Mucosa of gallbladder (tissue), 1 donor: ENCODE measurements around the gene PERCC1. TPM values are rescaled to one million over a fixed set of nuclear protein-coding genes. Genes with fewer than 3 reads are reported as not detected.
"Not testable (repeated sequence)": the region's sequence is repeated elsewhere in the genome, so short reads cannot be mapped to it uniquely, and the experiment has no call there.

ENCODE experiments used
- DNase-seq: peaks from one replicate; pipeline ENCODE4 v3.0.0-alpha.2; 2020; ENCODE audit warnings: low spot score
- total RNA-seq: library from RNA; stranded (reverse); gene quantifications from one replicate; pipeline ENCODE4 v1.2.1, GENCODE V29; 2021
- donor health status: DM: no; HTN: no; CAD: no.

PERCC1 gene
- total RNA-seq, 1 donor from 2014 or later: not detected

DNA sequence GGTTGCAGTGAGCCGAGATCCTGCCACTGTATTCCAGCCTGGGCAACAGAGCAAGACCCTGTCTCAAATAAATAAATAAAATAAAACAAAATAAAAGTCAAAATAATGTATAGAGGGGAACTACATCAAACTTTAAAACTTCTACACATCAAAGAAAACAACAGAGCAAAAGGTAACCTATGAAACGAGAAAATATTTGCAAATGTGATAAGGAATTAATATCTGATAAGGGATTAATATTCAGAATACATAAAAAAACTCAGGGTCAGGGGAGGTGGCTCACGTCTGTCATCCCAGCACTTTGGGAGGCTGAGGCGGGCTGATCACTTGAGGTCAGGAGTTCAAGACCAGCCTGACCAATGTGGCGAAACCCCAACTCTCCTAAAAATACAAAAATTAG lies 38.3 kb downstream of the PERCC1 start:
- DNase-seq: not testable (repeated sequence)

DNA sequence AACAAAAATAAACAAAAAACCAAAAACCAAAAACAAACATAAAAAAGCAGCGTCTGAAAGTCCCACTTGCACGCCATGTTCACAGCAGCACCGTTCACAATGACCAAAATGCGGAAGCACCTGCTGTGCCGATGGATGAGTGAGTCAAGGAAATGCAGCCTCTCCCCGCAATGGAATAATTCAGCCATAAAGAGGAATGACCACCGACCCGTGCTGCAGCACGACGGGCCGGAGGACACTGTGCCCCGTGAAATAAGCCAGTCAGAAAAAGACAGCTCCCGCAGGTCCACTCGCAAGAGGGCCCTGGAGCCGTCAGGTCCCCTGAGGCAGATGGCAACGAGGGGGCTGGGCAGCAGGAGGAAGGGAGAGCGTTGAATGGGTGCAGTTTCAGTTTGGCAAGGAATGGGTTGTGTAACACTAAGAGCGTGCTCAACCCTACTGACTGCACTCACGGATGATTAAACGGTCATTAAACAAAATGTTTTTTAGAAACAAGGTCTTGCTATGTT lies 38.9 kb downstream of the PERCC1 start:
- DNase-seq: no peak

DNA sequence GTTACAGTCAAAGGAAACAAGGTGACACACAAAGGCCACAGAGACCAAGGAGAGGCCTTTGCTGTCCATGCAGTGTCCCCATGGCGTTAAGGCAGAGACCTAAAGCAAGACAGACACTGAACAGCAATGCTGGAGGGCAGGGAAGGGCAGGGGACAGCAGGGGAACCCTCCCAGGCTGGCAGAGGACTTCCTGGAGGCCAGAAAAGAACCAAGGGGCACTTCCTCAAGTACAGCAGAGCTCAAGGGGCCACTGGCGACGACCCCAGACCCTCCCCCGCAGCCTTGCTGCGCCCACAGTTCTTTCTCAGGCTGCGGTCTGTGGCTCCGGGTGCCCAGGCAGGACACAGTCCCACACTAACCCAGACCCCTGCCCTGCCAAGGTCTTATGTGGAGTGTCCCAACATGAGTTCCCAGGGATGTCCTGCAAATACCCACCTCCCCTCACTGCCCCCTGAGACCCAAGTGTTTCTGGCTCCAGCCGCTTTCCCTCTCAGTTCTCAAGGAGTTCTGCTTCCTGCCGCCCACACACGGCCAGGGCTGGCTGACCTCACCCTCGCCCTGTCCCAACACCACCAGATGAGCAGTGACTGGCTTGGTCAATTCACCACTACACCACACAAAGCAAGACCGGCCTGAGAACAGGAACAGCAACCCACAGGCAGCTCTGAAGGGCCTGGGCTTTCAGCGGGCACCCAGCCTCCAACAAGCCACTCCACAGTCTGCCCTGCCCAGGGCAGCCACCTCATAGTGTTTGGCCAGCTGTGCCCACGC lies 39.8 kb downstream of the PERCC1 start:
- no peak for DNase-seq

DNA sequence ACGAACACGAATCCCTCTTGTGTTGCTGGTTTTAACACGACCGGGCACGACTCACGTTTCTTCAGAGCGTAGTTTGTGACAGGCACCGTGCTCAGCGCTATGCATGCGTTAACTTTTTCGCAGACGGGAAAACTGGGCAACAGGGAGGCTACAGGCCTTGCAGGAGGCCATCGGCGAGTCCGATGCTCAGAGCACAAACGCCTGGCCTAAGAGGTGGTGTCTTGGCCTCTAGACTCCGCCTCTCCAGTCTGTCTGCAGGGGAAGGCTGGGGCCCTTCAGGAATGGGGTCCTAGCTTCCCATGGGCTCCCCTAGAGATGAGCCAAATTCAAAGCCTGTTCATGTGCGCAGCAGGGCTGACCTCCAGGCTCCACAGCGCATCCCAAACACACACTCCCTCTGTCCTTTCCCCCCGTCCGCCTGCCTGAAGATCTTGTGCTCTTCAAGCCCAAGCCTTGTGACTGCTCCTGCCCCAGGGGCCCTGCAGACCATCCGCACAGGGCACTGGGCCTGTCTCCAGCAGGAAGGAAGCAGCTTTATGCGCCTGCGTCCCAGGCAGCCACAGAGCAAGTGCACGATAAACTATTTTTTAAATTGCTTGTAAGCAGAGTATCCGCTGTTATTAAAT lies 40.8 kb downstream of the PERCC1 start:
- no peak for DNase-seq

DNA sequence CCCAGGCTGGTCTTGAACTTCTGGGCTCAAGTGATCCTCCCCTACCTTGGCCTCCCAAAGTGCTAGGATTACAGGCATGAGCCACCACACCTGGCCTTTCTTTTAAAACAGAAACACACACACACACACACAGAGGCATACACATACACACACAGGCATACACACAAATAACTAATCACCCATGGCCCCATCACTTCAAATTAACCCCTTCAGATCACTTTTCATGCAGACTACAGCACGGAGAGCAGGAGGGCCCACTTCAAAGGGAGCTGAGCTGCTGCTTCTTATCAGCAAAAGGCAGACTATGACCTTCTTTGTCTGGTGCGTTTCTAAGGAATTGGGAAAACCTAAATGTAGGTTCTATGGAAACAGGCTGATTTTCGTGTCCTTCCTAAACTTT lies 42.1 kb downstream of the PERCC1 start:
- DNase-seq: no peak

DNA sequence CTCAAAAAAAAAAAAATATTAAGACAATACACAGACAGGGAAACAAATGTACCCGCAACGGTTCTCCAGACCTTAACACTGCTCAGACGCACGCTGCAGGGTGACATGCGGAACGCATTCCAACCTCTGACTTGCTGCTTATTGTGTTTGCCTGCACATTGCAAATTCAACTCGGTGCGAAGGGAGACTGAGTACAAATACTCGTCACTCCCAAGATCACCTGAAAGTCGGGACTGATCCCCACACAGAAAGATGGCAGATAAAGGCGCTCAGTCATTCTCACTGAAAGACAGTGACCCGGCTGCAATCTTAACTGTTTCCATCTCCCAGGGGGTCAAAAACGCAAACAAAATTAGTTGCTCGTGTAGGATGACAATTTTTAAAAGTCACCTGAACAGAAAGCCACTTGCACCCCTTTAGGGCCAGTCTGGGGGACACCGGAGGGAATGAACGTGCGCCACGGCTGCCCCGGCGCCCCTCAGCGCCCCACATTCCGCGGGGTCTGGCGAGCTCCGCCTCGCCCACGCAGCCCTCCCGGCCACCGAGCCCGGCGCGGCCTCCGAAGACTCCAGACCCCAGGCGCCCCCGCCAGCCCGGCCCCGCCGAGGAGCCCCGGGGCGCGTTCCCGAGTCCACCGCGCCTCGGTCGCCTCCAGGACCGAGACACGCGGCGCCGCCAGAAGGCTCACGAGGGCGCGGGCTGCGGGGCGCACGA lies 43.4 kb downstream of the PERCC1 start:
- no peak for DNase-seq

DNA sequence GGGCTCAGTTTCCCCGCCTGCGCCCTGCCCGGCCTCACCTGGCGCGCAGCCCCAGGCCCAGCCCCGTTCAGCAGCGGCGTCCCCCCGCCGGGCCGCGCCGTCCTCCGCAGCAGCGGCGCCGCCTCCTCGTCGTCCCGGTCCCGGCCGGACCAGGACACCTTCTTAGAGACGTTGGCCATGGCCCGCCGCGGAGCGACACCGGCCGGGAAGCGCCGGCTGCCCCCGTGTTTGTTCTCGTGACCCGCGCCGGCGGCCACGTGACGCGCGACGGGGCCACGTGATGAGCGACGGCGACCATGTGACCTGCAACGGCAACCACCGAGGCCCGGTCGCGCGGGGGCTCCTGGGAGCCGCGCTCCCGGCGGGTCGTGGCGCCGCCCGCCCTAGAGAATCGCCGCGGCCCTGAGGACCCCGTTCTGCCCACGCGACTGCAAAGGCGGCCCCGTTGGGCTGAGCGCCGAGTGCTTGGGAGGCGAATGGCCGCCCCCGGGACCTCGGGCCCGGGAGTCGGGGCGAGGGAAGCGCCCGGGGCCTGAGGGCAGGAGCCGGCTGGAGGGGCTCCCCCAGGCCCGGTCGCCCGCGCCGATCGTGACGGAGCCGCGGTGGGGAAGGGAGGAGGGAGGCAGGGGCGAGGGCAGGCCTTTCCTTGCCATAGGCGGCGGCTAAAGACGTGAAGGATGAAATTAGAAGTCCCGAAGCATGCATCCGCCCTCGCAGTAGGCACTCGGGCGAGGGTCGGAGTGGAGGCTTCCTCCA lies 44.1 kb downstream of the PERCC1 start, which contains the start of gene CLCN7:
Gene CLCN7, minus strand, starts transcription at position 233 of the 756 bp plus-strand sequence. Its CDS starts 54 bp downstream, at position 179.
- peak; percentile 93 for DNase-seq

DNA sequence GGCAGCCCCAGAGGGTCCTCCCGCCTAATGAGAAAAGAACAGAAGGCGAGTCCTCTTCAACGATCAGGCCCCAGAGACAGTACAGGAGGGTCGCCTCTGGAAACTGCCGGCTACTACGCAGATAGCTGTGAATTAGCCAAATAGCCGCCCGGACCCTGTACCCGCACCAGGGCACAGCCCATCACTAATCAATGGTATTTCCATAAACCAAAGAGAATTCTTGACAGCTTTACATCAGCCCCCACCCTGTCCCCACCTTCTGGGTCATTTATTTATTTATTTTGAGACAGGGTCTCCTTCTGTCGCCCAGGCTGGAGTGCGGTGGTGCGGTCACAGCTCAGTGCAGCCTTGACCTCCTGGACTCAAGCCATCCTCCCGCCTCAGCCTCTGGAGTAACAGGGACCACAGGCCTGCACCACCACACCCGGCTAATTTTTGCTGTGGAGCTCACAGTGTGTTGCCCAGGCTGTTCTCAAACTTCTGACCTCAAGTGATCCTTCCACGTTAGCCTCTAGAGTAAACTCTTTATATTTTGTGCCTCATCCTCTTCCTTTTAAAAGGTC lies 44.8 kb downstream of the PERCC1 start:
- no peak for DNase-seq

DNA sequence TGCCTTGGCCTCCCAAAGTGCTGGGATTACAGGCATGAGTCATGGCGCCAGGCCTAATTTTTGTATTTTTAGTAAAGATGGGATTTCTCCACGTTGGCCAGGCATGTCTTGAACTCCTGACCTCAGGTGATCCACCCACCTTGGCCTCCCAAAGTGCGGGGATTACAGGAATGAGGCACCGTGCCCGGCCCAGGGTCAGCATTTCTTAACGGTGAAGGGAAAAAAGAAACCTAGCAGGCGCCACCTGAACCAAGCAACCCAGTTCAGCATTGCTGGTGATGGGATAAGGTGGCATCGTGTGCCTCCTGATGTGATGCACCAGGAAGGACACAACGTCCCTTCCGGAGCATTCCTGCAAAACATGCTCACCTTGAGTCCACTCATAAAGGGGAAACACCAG lies 46.2 kb downstream of the PERCC1 start:
- no peak for DNase-seq

DNA sequence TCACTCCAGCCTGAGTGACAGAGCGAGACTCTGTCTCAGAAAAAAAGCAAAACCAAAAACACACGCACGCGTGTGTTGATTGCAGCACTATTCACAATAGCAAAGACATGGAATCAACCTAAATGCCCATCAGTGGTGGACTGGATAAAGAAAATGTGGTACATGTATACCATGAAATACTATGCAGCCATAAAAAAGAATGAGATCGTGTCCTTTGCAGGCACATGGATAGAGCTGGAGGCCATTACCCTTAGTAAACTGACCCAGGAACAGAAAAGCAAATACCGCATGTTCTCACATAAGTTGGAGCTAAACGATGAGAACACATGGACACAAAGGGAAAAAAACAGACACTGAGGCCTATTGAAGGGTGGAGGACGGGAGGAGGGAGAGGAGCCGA lies 48.1 kb downstream of the PERCC1 start:
- not testable (repeated sequence) for DNase-seq

DNA sequence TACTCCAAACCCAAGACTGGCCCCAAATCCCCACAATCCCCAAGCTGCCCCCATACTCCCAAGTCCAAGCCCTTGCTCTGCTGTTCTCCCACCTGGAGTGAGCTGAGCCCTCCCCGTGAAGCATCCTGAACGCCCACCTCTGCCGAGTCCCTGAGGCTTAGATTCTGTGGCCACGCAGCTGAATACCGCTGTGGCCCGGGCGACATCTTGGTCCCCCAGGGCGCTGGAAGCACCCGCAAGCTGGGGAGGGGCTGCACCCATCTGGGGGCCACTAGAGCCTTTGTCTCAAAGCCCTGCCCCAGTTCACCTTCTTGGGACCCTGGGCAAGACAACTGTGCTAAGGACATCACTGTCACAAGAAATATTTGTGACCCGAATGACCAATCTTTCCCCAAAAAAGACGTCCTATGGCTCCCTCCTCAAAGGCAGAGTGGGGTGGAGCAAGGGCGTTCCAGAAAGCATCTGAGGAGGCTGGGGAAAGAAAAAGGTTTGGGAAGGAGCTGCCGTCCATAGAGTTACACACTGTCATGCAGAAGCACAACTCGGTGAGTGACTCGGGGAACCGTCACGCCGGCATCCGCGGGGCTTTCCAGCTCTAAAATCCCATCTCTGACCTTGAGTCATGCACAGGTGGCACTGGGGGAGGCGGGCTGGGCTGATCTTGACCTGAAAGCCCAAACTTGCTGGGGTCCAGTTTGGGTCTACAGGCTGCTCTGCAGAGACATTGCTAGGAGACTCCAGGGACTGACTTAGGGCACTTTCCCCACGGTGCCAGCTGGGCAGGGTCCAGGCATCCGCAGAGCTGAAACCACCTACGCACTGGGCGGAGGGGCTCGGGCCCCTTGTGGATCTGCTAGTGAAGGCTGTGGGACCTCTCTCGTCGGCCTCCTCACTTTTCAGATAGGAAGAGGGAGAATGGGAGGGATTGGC lies 51.3 kb downstream of the PERCC1 start:
- no peak for DNase-seq

Other genes starting within 250 kb of the PERCC1 start
- gene TPSG1, start 205.8 kb upstream of the PERCC1 start, total RNA-seq: 1.6 TPM
- 215 TPM for gene TPSB2, start 200.9 kb upstream of the PERCC1 start, total RNA-seq
- 139 TPM for gene TPSAB1, start 190.4 kb upstream of the PERCC1 start, total RNA-seq
- 0.69 TPM for gene TPSD1, start 175.0 kb upstream of the PERCC1 start, total RNA-seq
- gene UBE2I, start 121.4 kb upstream of the PERCC1 start, total RNA-seq: 100 TPM
- 2.6 TPM for gene BAIAP3, start 97.4 kb upstream of the PERCC1 start, total RNA-seq
- gene TSR3, start 79.2 kb upstream of the PERCC1 start, total RNA-seq: 51.2 TPM
- gene GNPTG, start 79.1 kb upstream of the PERCC1 start, total RNA-seq: 86.6 TPM
- gene UNKL, start 16.4 kb upstream of the PERCC1 start, total RNA-seq: 32.6 TPM
- gene UQCC4, start 10.3 kb upstream of the PERCC1 start, total RNA-seq: 8.7 TPM
- 3.6 TPM for gene CCDC154, start 13.5 kb downstream of the PERCC1 start, total RNA-seq
- 111 TPM for gene CLCN7, start 44.0 kb downstream of the PERCC1 start, total RNA-seq
- 0.14 TPM for gene PTX4, start 57.9 kb downstream of the PERCC1 start, total RNA-seq
- gene TELO2, start 62.3 kb downstream of the PERCC1 start, total RNA-seq: 49.8 TPM
- 23.1 TPM for gene TMEM204, start 102.6 kb downstream of the PERCC1 start, total RNA-seq
- 48.5 TPM for gene IFT140, start 181.0 kb downstream of the PERCC1 start, total RNA-seq
- 21.1 TPM for gene CRAMP1, start 181.3 kb downstream of the PERCC1 start, total RNA-seq
- 62.7 TPM for gene JPT2, start 247.2 kb downstream of the PERCC1 start, total RNA-seq